ENCODE results near the gene MRPS31. TPM values are rescaled to one million over a fixed set of nuclear protein-coding genes. Genes with fewer than 3 reads are reported as not detected.
A peak's percentile ranks its signal among the peaks of the same experiment; 100 is the strongest.

Gene MRPS31
- polyA plus RNA-seq, 3 donors: 9.5 to 11.4 (median 11.3) TPM

GRCh38 chr13:40781717-40782116 lies 10.7 kb upstream of the MRPS31 start:
- no peak for TF ChIP-seq CTCF (IDR thresholded peaks at IDR 0.05)
- Mint-ChIP-seq H3K27ac (peak overlapping the region; percentile 5 to 88 (median 63)), H3K4me1 (peaks cover 52% of the 10 kb centered on the region), H3K36me3 (no peaks in the 10 kb centered on the region), H3K9me3 (no peaks in the 10 kb centered on the region), H3K4me3 (peak overlapping the region in 1 of 2 donors; percentile 65), H3K27me3 (ENCODE audit: low read depth in 3 of 3) (peaks cover 0 to 1% (median 0%) of the 10 kb centered on the region in 3 donors)
- Histone ChIP-seq H3K36me3 (replicated peaks in 1 of 2; ENCODE audit: control insufficient read depth in 1 of 2, insufficient read depth in 2 of 2, low read length in 2 of 2) (no peaks in the 10 kb centered on the region), H3K27ac (ENCODE audit: low read depth in 1 of 2, low read length in 2 of 2) (no peak overlapping the region), H3K9ac (ENCODE audit: insufficient read depth, low read length, poor library complexity, severe bottlenecking) (no peak overlapping the region), H3K4me2 (replicated peaks; ENCODE audit: extremely low read depth, low read length, poor library complexity, severe bottlenecking) (peak overlapping the region; percentile 27), H3K79me2 (ENCODE audit: insufficient read depth, low read length) (no peaks in the 10 kb centered on the region), H3K27me3 (ENCODE audit: control insufficient read depth in 2 of 2, insufficient read depth in 2 of 2, low read length in 2 of 2) (no peaks in the 10 kb centered on the region), H3K4me1 (ENCODE audit: control insufficient read depth in 1 of 2, insufficient read depth in 2 of 2, low read length in 2 of 2) (peaks cover 54 to 56% of the 10 kb centered on the region in 2 donors), H3K4me3 (replicated peaks in 1 of 3; ENCODE audit: low read depth in 2 of 3, low read length in 3 of 3) (no peak overlapping the region), H4K20me1 (ENCODE audit: insufficient read depth, low read length) (no peaks in the 10 kb centered on the region), H2AFZ (ENCODE audit: insufficient read depth, low read depth, low read length, poor library complexity, severe bottlenecking) (no peak overlapping the region), H3K9me3 (replicated peaks in 1 of 2; ENCODE audit: control insufficient read depth in 1 of 2, insufficient read depth in 1 of 2, low read length in 2 of 2) (no peaks in the 10 kb centered on the region)
- peak; percentile 44 to 75 (median 74) for DNase-seq
- 2% methylated on average over 7 of the region's 11 CpGs for WGBS (ENCODE audit: insufficient coverage)
- intact Hi-C loops (cut with micrococcal nuclease): loop anchor here in 1 of 2 donors (10.0 kb wide), 2 partner anchors 117 to 283 kb away; partner anchors contain the start of genes FOXO1 and WBP4

- Mint-ChIP-seq H3K27ac (peak overlapping the region in 1 of 7 donors; percentile 42), H3K27me3 (ENCODE audit: low read depth in 3 of 3) (peaks cover 0 to 1% (median 0%) of the 10 kb centered on the region in 3 donors), H3K9me3 (no peaks in the 10 kb centered on the region), H3K4me3 (no peak overlapping the region), H3K4me1 (peaks cover 54% of the 10 kb centered on the region), H3K36me3 (no peaks in the 10 kb centered on the region)
- Histone ChIP-seq H3K9ac (ENCODE audit: insufficient read depth, low read length, poor library complexity, severe bottlenecking) (no peak overlapping the region), H2AFZ (ENCODE audit: insufficient read depth, low read depth, low read length, poor library complexity, severe bottlenecking) (no peak overlapping the region), H3K4me2 (replicated peaks; ENCODE audit: extremely low read depth, low read length, poor library complexity, severe bottlenecking) (peak overlapping the region; percentile 27), H3K4me1 (ENCODE audit: control insufficient read depth in 1 of 2, insufficient read depth in 2 of 2, low read length in 2 of 2) (peaks cover 62% of the 10 kb centered on the region in 2 donors), H3K27ac (ENCODE audit: low read depth in 1 of 2, low read length in 2 of 2) (no peak overlapping the region), H3K27me3 (ENCODE audit: control insufficient read depth in 2 of 2, insufficient read depth in 2 of 2, low read length in 2 of 2) (no peaks in the 10 kb centered on the region), H3K9me3 (replicated peaks in 1 of 2; ENCODE audit: control insufficient read depth in 1 of 2, insufficient read depth in 1 of 2, low read length in 2 of 2) (no peaks in the 10 kb centered on the region), H4K20me1 (ENCODE audit: insufficient read depth, low read length) (no peaks in the 10 kb centered on the region), H3K79me2 (ENCODE audit: insufficient read depth, low read length) (no peaks in the 10 kb centered on the region), H3K36me3 (replicated peaks in 1 of 2; ENCODE audit: control insufficient read depth in 1 of 2, insufficient read depth in 2 of 2, low read length in 2 of 2) (no peaks in the 10 kb centered on the region), H3K4me3 (replicated peaks in 1 of 3; ENCODE audit: low read depth in 2 of 3, low read length in 3 of 3) (no peak overlapping the region)
- DNase-seq: no peak
- no peak for TF ChIP-seq CTCF (IDR thresholded peaks at IDR 0.05)
- intact Hi-C loops (cut with micrococcal nuclease): loop anchor here in 1 of 2 donors (10.0 kb wide), 2 partner anchors 116 to 284 kb away; partner anchors contain the start of genes FOXO1 and WBP4
- 73% methylated on average over 14 of the region's 14 CpGs for WGBS (ENCODE audit: insufficient coverage)
These were observed 9.9 kb upstream of the MRPS31 start for GRCh38 chr13:40780822-40781401.

Data from CD14-positive monocyte (primary cell).